ENCODE measurements around the gene TRPM4. TPM values are rescaled to one million over a fixed set of nuclear protein-coding genes. Genes with fewer than 3 reads are reported as not detected.

Gene TRPM4
- total RNA-seq, 4 donors from 2014 or later: 228 to 419 (median 258) TPM

- Histone ChIP-seq H3K9me3 (peaks cover 0 to 12% (median 0%) of the 10 kb centered on the region in 4 donors), H3K27ac (peak overlapping the region in 2 of 4 donors; percentile 87 to 97), H3K27me3 (no peaks in the 10 kb centered on the region), H3K36me3 (no peaks in the 10 kb centered on the region), H3K4me3 (peak overlapping the region in 2 of 4 donors; percentile 63 to 73), H3K4me1 (peaks cover 4 to 35% (median 21%) of the 10 kb centered on the region in 4 donors)
- no peak for DNase-seq
- TF ChIP-seq CTCF (IDR thresholded peaks at IDR 0.05) (no peak), POLR2A (IDR thresholded peaks at IDR 0.05) (no peak)
Measured at GRCh38 chr19:49148044-49148682, 9.4 kb upstream of the TRPM4 start.

GRCh38 chr19:49148784-49149651 lies 8.6 kb upstream of the TRPM4 start:
- peaks cover 4 to 35% (median 21%) of the 10 kb centered on the region in 4 donors for H3K4me1 ChIP-seq
- no peaks in the 10 kb centered on the region for H3K27me3 ChIP-seq
- H3K9me3 ChIP-seq: peaks cover 0 to 12% (median 0%) of the 10 kb centered on the region in 4 donors
- H3K4me3 ChIP-seq: peak overlapping the region; percentile 46 to 73 (median 54)
- DNase-seq: peak; percentile 86 to 100 (median 98)
- peak; percentile 68 to 92 for TF ChIP-seq POLR2A (IDR thresholded peaks at IDR 0.05)
- peak in 1 of 6 experiments; percentile 2 for TF ChIP-seq CTCF (IDR thresholded peaks at IDR 0.05)
- peak overlapping the region; percentile 51 to 97 (median 85) for H3K27ac ChIP-seq
- H3K36me3 ChIP-seq: no peaks in the 10 kb centered on the region

GRCh38 chr19:49149652-49150105 lies 7.9 kb upstream of the TRPM4 start:
- Histone ChIP-seq H3K36me3 (no peaks in the 10 kb centered on the region), H3K4me1 (peaks cover 4 to 35% (median 21%) of the 10 kb centered on the region in 4 donors), H3K27ac (peak overlapping the region; percentile 51 to 97 (median 85)), H3K27me3 (no peaks in the 10 kb centered on the region), H3K9me3 (peaks cover 0 to 12% (median 0%) of the 10 kb centered on the region in 4 donors), H3K4me3 (peak overlapping the region; percentile 46 to 73 (median 54))
- no peak for TF ChIP-seq CTCF (IDR thresholded peaks at IDR 0.05)
- no peak for TF ChIP-seq POLR2A (IDR thresholded peaks at IDR 0.05)
- peak in 1 of 3 donors; percentile 67 for DNase-seq

DNA sequence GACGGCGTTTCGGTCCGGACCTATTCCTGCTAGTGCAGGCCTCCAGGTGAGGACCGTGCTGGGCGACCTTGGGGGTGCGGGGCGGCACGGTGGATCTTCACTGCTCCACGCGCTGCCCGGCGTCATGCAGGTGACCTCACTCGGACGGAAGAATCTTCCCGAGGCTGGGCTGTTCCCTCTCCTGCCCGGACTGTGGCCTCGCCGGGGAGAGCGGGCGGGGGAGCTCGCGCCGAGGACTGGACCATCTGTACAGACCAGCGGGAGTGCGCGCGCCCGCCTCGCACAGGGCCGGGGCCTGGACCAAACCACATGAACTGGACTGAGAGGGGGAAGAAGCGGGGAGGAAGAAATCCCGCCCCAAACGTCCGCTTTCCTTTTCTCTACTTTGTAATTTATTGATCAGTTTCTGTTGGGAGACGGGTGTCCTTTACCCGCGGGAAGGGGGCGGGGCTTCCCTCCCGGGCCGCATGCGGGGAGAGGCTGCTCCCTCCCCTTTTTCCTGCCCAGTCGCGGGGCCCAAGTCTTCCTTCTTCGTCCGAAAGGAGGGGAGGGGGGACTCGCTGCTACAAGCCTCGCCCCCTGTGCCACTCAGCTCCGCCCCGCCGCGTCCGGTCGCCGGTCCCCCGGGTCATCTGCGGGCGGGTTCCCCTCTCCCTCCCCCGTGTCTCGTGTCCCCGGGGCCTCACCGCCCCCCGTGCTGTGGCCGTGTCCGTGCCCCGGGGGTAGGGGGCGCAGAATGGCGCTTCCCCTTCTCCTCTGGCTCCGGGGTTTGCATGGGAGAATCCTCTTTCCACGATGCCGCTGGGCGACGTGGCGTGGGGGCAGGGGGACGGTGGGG lies 7.3 kb upstream of the TRPM4 start:
- no peak for TF ChIP-seq CTCF (IDR thresholded peaks at IDR 0.05)
- peak; percentile 68 to 81 for TF ChIP-seq POLR2A (IDR thresholded peaks at IDR 0.05)
- DNase-seq: peak; percentile 58 to 94 (median 91)
- H3K4me3 ChIP-seq: peak overlapping the region; percentile 46 to 73 (median 54)
- peak overlapping the region; percentile 51 to 97 (median 85) for H3K27ac ChIP-seq
- H3K36me3 ChIP-seq: no peaks in the 10 kb centered on the region
- no peaks in the 10 kb centered on the region for H3K27me3 ChIP-seq
- peaks cover 0 to 12% (median 0%) of the 10 kb centered on the region in 4 donors for H3K9me3 ChIP-seq
- H3K4me1 ChIP-seq: peaks cover 4 to 35% (median 21%) of the 10 kb centered on the region in 4 donors

DNA sequence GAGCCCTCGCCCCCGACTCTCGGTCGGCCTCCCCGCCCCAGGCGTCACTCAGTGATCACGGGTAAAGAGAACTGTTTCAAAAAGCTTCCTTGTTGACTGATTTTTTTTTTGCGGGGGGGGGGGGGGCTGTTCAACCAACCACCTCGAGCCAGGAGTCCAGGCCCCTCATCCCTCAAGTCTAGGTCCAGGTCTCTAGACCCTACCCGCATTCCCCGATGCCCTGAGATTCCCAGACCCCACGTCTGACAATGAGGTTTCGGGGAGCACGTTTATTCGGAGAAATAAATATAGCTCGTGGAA lies 6.7 kb upstream of the TRPM4 start:
- no peak for TF ChIP-seq CTCF (IDR thresholded peaks at IDR 0.05)
- H3K4me3 ChIP-seq: peak overlapping the region; percentile 46 to 73 (median 54)
- no peaks in the 10 kb centered on the region for H3K36me3 ChIP-seq
- no peaks in the 10 kb centered on the region for H3K27me3 ChIP-seq
- H3K9me3 ChIP-seq: peaks cover 0 to 12% (median 0%) of the 10 kb centered on the region in 4 donors
- no peak for DNase-seq
- H3K27ac ChIP-seq: peak overlapping the region; percentile 51 to 97 (median 85)
- peaks cover 4 to 34% (median 20%) of the 10 kb centered on the region in 4 donors for H3K4me1 ChIP-seq

Measured in Peyer's patch (tissue), 4 donors.